LNCAP (cell line): ENCODE data around the gene ODF2L.

Source experiments
- CTCF ChIP-seq: fragments of 450-650 bp; IDR thresholded peaks from 2 replicates; pipeline ENCODE4 v1.5.1; 2017; ENCODE audit warnings: mild to moderate bottlenecking

ODF2L gene

GRCh38 chr1:86387916-86388627 is 8.1 kb downstream of the ODF2L start:
- TF ChIP-seq CTCF, result no peak

DNA sequence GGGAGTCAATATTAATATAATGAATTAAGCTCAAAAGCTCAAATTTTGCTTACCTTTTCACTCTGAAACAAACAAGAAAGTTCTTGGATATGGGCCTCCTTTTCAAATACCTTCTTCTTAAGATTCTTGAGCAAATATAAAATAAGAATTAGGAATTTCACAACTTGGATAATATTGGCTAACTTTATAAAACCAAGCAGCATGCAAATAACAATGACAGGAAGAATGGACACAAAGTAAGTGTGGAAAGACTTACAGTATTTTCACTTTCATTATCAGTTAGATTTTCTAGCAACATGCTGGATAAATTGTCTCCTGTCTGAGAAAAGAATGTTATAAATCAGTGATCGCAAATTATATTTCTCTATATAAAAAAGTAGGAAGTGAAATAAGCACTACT is 13.2 kb downstream of the ODF2L start:
- TF ChIP-seq CTCF, result no peak

DNA sequence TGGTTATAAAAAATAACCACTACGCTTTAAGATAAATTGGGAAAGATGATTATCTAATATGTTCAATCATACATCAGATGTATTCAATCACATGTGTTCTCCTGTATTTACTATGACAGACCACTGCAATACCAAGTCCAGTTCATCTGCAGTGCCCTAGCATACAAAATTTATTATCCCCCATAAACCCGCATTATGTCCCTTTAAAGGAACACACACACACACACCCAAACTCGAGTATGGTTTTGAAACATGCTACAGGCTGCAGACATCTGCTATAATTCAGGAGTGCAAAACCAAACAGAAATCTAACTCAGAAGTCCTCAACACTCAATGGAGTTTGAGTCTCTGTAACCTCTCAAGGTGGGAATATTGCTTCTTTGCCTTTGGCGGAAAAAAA is 14.9 kb downstream of the ODF2L start:
- no peak for TF ChIP-seq CTCF

DNA sequence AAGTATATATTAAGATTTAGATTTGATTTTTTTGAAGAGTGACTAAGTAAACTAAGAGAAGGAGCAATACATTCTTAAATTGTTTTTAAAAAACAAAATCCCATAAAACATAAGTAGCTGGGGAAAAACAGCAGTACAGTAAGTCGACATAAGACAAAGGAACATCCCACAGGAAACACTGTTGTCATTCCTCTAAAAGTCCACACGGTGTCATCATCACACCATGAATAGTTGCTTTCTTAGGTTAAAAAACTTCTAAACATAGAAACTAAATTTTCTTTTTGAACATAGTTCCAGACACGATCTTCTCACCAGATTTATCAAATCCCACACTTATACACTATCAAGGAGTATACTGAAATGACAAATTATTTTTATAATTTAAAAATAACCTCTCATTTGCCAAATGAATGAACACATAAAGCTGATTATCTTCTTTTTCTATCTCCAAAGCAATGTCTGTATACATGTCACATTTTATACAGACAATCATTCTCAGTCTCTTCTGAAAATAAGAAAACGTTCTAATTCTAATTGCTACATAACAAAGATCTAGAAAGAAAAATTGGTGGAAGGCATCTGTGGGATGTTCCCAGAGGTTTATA is 15.8 kb downstream of the ODF2L start:
- peak; percentile 80 for TF ChIP-seq CTCF

GRCh38 chr1:86378813-86379212 is 17.3 kb downstream of the ODF2L start:
- TF ChIP-seq CTCF, result no peak

DNA sequence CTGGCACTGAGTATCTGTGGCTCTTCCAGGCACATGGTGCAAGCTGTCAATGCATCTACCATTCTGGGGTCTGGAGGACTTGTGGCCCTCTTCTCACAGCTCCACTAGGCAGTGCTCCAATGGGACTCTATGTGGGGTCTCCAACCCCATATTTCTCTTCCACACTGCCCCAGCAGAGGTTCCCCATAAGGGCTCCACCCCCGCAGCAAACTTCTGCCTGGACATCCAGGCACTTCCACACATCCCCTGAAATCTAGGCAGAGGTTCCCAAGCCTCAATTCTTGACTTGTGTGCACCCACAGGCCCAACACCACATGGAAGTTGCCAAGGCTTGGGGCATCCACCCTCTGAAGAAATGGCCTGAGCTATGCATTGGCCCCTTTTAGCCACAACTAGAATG is 18.8 kb downstream of the ODF2L start:
- no peak for TF ChIP-seq CTCF

- no peak for TF ChIP-seq CTCF
Measured at GRCh38 chr1:86375688-86376087, 20.4 kb downstream of the ODF2L start.
